Activated CD8-positive, alpha-beta T cell treated with anti-CD3 and anti-CD28 coated beads, Interleukin-2, amount 10 ng/mL, durations not matched to agents 7 days and 5 days (primary cell): ENCODE data around the gene LEPROT. TPM values are rescaled to one million over a fixed set of nuclear protein-coding genes. Genes with fewer than 3 reads are reported as not detected.
"Not testable (repeated sequence)": the region's sequence is repeated elsewhere in the genome, so short reads cannot be mapped to it uniquely, and the experiment has no call there.

Experiments
- ATAC-seq: fragments of 150-1000 bp; cut with Tn5 transposase; one replicate; pipeline ENCODE4 v1.10.0; 2021; ENCODE audit warnings: moderate library complexity
- CTCF ChIA-PET: fragments of 350-600 bp; sonication (Branson Sonifier 250); formaldehyde crosslinking; loops from one replicate; lab custom pipeline; 2021; ENCODE audit warnings: antibody characterized with exemption; lab: Charles Lee
- POLR2A ChIA-PET: fragments of 350-600 bp; sonication (Branson Sonifier 250); formaldehyde crosslinking; loops from one replicate; lab custom pipeline; 2021; ENCODE audit warnings: antibody characterized with exemption; lab: Charles Lee
- DNase-seq: peaks from one replicate; pipeline ENCODE4 v3.0.0-alpha.2; 2020
- H3K27ac Mint-ChIP-seq: one replicate; pipeline ENCODE4 v1.8.0; 2021; ENCODE audit warnings: mild to moderate bottlenecking, mixed read lengths
- H3K27me3 Mint-ChIP-seq: one replicate; pipeline ENCODE4 v1.8.0; 2021; ENCODE audit warnings: low read depth, mixed read lengths
- H3K36me3 Mint-ChIP-seq: one replicate; pipeline ENCODE4 v1.8.0; 2021; ENCODE audit warnings: low read depth, mixed read lengths
- H3K4me1 Mint-ChIP-seq: one replicate; pipeline ENCODE4 v1.8.0; 2021; ENCODE audit warnings: low read depth, mixed read lengths
- H3K4me3 Mint-ChIP-seq: one replicate; pipeline ENCODE4 v1.8.0; 2021; ENCODE audit warnings: mild to moderate bottlenecking, mixed read lengths
- H3K9me3 Mint-ChIP-seq: one replicate; pipeline ENCODE4 v1.8.0; 2022; ENCODE audit warnings: mixed read lengths; ENCODE audit not compliant: insufficient read depth
- total RNA-seq, 2 experiments: library from RNA; stranded (reverse); gene quantifications; one replicate each; pipeline ENCODE4 v1.2.3, GENCODE V29; 2021

The LEPROT gene, protein sequence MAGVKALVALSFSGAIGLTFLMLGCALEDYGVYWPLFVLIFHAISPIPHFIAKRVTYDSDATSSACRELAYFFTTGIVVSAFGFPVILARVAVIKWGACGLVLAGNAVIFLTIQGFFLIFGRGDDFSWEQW
- total RNA-seq = 10 to 100 TPM; 12.3 to 13.2 TPM

DNA sequence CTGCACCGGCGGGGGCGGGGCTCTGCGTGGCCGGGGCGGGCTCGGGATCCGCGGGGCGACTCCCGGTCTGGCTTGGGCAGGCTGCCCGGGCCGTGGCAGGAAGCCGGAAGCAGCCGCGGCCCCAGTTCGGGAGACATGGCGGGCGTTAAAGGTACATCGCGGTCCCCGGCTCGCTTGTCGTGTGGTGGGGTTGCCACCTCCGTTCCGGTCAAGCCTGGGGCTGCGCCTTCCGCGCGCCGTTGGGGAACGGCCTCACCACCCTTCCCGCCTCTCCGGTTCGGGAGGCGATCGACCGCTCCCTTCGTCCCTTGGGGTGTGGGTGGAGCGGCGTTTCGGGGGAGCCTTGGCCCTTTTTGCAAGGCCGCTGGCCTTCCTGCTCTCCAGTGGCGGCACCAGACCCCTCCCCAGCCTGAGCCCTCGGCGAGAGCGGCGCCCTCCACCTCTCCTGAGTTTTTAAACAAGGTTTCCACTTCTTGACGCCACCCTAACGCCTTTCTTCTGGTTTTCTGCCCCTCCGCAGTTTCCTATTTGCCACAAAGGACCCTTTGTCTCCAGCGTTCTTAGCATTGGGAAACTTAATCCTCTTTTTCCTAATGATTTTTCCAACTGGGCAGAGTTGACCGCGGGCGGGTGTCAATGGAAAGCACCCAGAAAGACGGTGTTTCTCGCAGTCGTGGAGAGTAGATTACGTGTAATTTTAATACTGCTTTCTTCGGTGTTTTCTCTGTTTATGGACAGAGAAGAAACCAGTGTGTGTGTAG lies at the start of gene LEPROT, which contains the start of gene LEPR:
TSS of gene LEPROT (plus strand) at position 79 of the 761 bp plus-strand sequence. CDS start at position 136, 57 bp downstream.
TSS of gene LEPR (plus strand) at position 79 of the 761 bp plus-strand sequence. CDS start 144,898 bp downstream, outside the sequence.
- DNase-seq (no peak), ATAC-seq (no peak)
- no peak within 1 kb of the TSS for H3K4me3 Mint-ChIP-seq
- no peaks in the 10 kb centered on the region for H3K9me3 Mint-ChIP-seq
- peaks cover 26% of the 10 kb centered on the region for H3K4me1 Mint-ChIP-seq
- CTCF ChIA-PET = interaction anchor here (0.9 to 1.7 kb wide), 8 partner anchors 9 to 185 kb away, joined by 3 to 11 read pairs (median 6); no protein-coding TSS in a partner anchor
- peak within 1 kb of the TSS; percentile 89 for H3K27ac Mint-ChIP-seq
- H3K27me3 Mint-ChIP-seq = peaks cover 9% of the 10 kb centered on the region
- peaks cover 20% of the 10 kb centered on the region for H3K36me3 Mint-ChIP-seq
- POLR2A ChIA-PET = interaction anchor here (0.6 kb wide), 1 partner anchor 457 kb away, joined by 3 read pairs; no protein-coding TSS in a partner anchor

DNA sequence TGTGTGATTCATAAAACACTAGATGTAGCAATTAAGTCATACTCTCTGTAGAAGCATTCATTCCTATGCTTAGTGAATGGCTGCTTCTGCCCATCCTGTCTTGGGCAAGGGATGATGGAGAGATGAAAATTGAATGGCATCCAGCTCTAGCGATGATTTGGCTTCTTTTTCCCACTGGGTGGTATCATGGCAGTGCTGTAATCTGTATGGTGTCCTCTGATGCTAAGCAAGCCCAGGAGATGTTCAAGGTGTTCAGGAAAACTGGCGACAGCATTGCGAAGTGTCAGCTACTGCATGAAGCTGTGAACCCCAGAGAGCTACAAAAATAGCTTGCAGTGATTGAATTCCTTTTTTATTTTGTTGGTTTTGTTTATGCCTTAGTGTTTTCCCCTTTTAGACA lies 48.9 kb upstream of the LEPROT start:
- H3K27ac Mint-ChIP-seq = no peak overlapping the region
- no peak for ATAC-seq
- no peak for DNase-seq
- ChIA-PET POLR2A (no interaction called here), CTCF (no interaction called here)
- H3K36me3 Mint-ChIP-seq = no peaks in the 10 kb centered on the region
- H3K4me1 Mint-ChIP-seq = no peaks in the 10 kb centered on the region
- peaks cover 2% of the 10 kb centered on the region for H3K27me3 Mint-ChIP-seq
- H3K4me3 Mint-ChIP-seq = no peak overlapping the region
- no peaks in the 10 kb centered on the region for H3K9me3 Mint-ChIP-seq

DNA sequence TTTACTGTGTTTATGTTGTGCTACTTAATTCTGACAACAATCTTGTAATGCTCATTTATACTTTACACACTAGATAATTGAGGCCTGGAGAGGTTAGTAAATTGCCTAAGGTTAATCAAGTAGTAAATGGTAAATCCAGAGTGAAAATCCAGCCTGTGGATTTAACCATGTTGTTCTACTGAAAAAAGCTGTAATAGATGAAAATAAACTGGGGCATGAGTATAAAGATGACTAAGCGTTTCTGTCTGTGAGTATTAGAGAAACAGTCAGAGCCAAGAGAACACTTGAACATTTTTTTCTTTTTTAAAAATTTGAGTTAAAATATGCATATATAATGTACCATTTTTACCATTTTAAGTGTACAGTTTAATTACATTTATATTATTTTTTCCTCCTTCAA lies 47.9 kb upstream of the LEPROT start:
- H3K4me3 Mint-ChIP-seq = no peak overlapping the region
- no peaks in the 10 kb centered on the region for H3K9me3 Mint-ChIP-seq
- peaks cover 2% of the 10 kb centered on the region for H3K27me3 Mint-ChIP-seq
- ChIA-PET CTCF (no interaction called here), POLR2A (interaction anchor here (0.6 kb wide), 1 partner anchor 292 kb away, joined by 3 read pairs; no protein-coding TSS in a partner anchor)
- no peaks in the 10 kb centered on the region for H3K36me3 Mint-ChIP-seq
- no peak overlapping the region for H3K27ac Mint-ChIP-seq
- no peaks in the 10 kb centered on the region for H3K4me1 Mint-ChIP-seq
- no peak for ATAC-seq
- no peak for DNase-seq

DNA sequence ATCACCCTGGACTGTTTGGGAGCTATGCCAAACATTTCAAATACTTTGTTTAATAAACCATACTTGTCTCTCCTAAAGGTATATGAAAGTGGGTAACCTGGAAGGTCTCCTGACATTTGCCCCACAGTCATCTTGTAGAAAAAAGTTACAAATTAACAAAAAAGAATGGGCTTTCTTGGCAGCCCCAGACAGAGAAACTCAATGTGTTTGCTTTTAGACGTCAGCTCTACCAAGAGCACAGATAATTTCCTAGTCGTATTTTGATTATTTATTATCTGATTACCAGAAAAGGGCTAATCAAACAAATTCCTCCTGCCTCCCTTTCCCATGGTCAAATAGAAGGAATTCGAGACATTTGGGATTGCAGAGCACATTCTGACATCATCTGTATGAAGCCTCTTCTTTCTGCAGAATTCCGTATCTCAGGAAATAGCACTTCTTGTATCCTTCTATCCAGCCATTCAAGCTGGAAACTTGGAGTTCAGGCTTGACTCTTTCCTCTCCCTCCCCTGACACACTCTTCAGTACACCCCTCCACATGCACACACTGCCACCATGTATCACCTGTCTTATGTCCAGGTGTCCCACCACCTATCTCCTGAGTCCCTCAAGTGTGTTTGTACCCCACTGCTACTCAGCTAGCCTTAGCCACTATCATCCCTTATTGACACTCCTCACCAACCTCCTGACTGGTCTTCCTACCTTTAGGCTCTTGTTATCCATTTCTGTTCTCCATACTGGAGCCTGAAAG lies 42.8 kb upstream of the LEPROT start:
- DNase-seq = no peak
- CTCF ChIA-PET = no interaction called here
- H3K27me3 Mint-ChIP-seq = peaks cover 9% of the 10 kb centered on the region
- H3K27ac Mint-ChIP-seq = no peak overlapping the region
- no peak for ATAC-seq
- no peaks in the 10 kb centered on the region for H3K9me3 Mint-ChIP-seq
- POLR2A ChIA-PET = no interaction called here
- H3K36me3 Mint-ChIP-seq = no peaks in the 10 kb centered on the region
- no peak overlapping the region for H3K4me3 Mint-ChIP-seq
- H3K4me1 Mint-ChIP-seq = peaks cover 2% of the 10 kb centered on the region

DNA sequence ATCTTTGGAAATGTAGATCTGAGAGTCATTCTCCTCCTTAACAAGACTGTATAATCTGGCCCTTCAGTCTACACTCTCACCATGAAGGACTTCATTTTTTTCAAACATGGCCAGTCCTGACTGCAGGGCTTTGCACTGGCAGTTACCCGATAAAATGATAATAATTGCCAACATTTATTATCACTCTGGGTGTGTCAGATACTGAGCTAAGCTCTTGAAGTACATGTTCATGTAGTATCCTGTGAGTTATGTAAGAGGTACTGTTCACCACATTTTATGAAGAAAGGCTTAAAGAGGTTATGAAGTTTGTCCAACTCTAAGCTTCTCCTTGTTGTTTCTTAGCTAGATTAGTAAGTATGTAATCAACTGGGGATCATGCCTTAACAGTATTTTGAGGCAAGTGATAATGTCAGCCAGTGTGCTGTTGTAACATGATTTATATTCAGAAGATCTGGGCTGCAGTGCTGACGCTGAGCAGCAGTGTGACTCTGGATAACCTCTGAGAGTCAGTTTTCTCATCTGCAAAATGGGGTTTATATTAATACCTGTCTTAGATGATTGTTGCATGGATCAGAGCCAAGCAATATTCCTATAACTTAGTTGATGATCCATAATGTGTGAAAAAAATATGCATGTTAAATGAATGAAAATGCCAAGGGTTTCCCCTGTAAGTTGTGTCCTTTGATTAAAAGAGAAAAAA lies 42.1 kb upstream of the LEPROT start:
- Mint-ChIP-seq H3K4me1 (peaks cover 2% of the 10 kb centered on the region), H3K36me3 (no peaks in the 10 kb centered on the region), H3K27me3 (peaks cover 11% of the 10 kb centered on the region), H3K9me3 (no peaks in the 10 kb centered on the region), H3K27ac (no peak overlapping the region), H3K4me3 (no peak overlapping the region)
- DNase-seq = no peak
- ATAC-seq = no peak
- POLR2A ChIA-PET = no interaction called here
- CTCF ChIA-PET = no interaction called here

DNA sequence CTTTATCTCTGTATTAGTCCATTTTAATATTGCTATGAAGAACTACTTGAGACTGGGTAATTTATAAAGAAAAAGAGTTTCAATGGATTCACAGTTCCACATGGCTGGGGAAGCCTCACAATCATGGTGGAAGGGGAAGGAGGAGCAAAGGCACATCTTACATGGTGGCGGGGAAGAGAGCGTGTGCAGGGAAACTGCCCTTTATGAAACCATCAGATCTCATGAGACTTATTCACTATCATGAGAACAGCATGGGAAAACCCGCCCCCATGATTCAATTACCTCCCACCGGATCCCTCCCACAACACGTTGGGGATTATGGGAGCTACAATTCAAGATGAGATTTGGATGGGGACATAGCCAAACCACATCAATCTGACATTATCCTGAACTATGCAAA lies 36.0 kb upstream of the LEPROT start:
- H3K27me3 Mint-ChIP-seq, ATAC-seq, H3K9me3 Mint-ChIP-seq, CTCF ChIA-PET, H3K36me3 Mint-ChIP-seq, DNase-seq, H3K4me1 Mint-ChIP-seq, H3K4me3 Mint-ChIP-seq, POLR2A ChIA-PET, H3K27ac Mint-ChIP-seq: not testable (repeated sequence)

DNA sequence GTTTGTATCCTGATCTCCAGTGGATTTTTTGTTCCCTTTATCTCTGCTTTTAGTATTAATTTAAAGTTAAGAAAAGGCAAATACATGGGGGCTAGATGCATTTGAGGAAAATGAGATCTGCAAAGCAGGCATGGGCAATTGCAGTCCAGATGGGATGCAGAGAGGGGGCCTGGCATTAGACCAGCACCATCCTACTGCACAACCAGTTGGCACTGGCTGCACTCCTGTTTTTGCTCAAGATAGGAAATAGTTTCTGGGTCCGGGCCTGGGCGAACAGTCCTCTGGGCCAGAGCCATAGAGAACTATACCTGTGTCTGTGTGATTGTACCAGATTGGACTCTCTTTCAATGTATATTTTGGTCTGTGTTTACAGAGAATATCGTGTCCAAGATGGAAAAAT lies 34.0 kb upstream of the LEPROT start:
- H3K4me3 Mint-ChIP-seq = no peak overlapping the region
- H3K27me3 Mint-ChIP-seq = peaks cover 6% of the 10 kb centered on the region
- ATAC-seq (no peak), DNase-seq (no peak)
- peaks cover 2% of the 10 kb centered on the region for H3K36me3 Mint-ChIP-seq
- H3K27ac Mint-ChIP-seq = no peak overlapping the region
- CTCF ChIA-PET = no interaction called here
- H3K4me1 Mint-ChIP-seq = peaks cover 9% of the 10 kb centered on the region
- no peaks in the 10 kb centered on the region for H3K9me3 Mint-ChIP-seq
- POLR2A ChIA-PET = no interaction called here

DNA sequence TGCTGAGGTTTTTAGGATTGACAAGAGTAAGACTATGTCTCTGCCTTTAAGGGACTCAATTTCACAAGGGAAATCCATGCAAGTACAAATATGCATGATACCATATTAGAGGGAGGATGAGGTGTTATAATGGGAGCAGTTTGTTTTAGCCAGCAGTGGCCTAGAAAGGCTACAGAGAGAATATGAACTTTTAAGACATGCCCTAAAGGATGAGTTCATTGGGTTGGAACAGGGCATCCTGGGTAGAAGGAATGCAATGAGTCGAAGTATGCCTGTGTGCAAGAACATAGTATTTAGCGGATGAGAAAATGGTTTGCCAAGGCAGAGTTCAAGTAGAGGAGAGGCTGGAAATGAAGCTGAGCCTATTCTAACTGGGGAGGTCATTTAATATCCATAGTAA lies 32.6 kb upstream of the LEPROT start:
- Mint-ChIP-seq H3K27ac (no peak overlapping the region), H3K4me1 (peaks cover 14% of the 10 kb centered on the region), H3K36me3 (peaks cover 2% of the 10 kb centered on the region), H3K4me3 (no peak overlapping the region), H3K27me3 (peaks cover under 1% of the 10 kb centered on the region), H3K9me3 (no peaks in the 10 kb centered on the region)
- DNase-seq (no peak), ATAC-seq (no peak)
- ChIA-PET CTCF (no interaction called here), POLR2A (no interaction called here)

DNA sequence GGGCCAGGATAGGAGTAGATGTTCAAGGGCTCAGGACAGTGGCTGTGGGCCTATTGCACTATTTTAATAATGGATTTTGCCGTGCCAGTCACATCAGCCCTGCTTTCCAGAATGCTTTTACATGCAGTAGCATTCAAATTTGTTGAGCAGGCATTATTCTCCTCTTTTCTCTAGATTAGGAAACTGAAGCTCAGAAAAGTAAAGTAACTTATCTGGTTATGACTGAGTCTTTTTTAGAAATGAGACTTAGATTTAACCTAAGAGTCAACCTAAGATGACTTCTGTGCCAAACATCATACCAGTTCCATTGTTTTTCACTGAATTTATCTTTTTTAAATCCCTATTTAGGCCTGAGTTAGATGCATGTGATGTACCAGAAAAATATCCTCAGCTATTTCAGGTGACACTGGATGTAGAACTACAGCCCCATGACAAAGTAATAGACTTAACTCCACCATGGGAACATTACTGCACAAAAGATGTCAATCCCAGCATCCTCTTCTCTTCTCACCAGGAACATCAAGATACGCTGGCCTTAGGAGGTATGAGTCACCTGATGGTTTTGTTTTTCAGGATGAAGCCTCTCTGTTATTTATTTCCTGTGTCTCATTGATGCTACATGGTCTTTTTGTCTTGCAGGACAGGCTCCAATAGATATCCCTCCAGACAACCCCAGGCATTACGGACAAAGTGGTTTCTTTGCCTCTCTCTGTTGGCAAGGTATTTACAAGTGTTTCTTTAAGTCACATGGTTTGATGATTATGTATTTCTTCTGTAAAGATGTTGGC lies 31.4 kb upstream of the LEPROT start:
- no peak for ATAC-seq
- POLR2A ChIA-PET = interaction anchor here (0.9 kb wide), 1 partner anchor 28 kb away, joined by 4 read pairs; no protein-coding TSS in a partner anchor

DNA sequence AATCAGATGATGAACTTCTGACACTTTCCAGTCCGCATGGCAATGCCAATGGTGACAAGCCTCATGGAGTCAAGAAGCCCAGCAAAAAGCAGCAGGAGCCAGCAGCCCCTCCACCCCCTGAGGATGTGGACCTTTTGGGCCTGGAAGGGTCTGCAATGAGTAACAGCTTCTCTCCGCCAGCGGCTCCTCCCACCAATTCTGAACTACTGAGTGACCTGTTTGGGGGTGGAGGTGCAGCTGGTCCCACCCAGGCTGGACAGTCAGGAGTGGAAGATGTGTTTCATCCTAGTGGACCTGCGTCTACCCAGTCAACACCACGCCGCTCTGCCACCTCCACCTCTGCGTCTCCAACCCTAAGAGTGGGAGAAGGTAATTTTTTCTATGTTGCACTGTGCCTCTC lies 28.0 kb upstream of the LEPROT start:
- no peaks in the 10 kb centered on the region for H3K27me3 Mint-ChIP-seq
- CTCF ChIA-PET = interaction anchor here (0.9 to 1.1 kb wide), 2 partner anchors 12 to 128 kb away, joined by 3 read pairs; no protein-coding TSS in a partner anchor
- DNase-seq = no peak
- H3K36me3 Mint-ChIP-seq = peaks cover 5% of the 10 kb centered on the region
- no peak overlapping the region for H3K4me3 Mint-ChIP-seq
- H3K27ac Mint-ChIP-seq = peak overlapping the region; percentile 26
- H3K9me3 Mint-ChIP-seq = no peaks in the 10 kb centered on the region
- POLR2A ChIA-PET = interaction anchor here (1.2 kb wide), 1 partner anchor 27 kb away, joined by 5 read pairs; no protein-coding TSS in a partner anchor
- ATAC-seq = no peak
- peaks cover 54% of the 10 kb centered on the region for H3K4me1 Mint-ChIP-seq

More for the DNA sequence above, 31.4 kb upstream of the LEPROT start:
- Mint-ChIP-seq H3K4me3 (no peak overlapping the region), H3K4me1 (peaks cover 25% of the 10 kb centered on the region), H3K27ac (no peak overlapping the region), H3K27me3 (no peaks in the 10 kb centered on the region), H3K36me3 (peaks cover 2% of the 10 kb centered on the region), H3K9me3 (no peaks in the 10 kb centered on the region)
- DNase-seq = no peak
- CTCF ChIA-PET = no interaction called here
